ENCODE data around the gene GBP3.
"Not testable (repeated sequence)": the region's sequence is repeated elsewhere in the genome, so short reads cannot be mapped to it uniquely, and the experiment has no call there.

GRCh38 chr1:88974616-88975172 lies 48.0 kb downstream of the GBP3 start:
- TF ChIP-seq CTCF, POLR2A (IDR thresholded peaks at IDR 0.05): not testable (repeated sequence)
